GM19467 (cell line): ENCODE results near the gene SLC35F1.

Experiments
- ATAC-seq: cut with Tn5 transposase; IDR thresholded peaks from one replicate; pipeline ENCODE4 v1.9.1; 2021; ENCODE audit warnings: mild to moderate bottlenecking, moderate library complexity; ENCODE audit not compliant: unreplicated experiment

The SLC35F1 gene

GRCh38 chr6:118103381-118104146 lies 196.5 kb downstream of the SLC35F1 start:
- no peak for ATAC-seq

- ATAC-seq, result no peak
These were observed 215.2 kb downstream of the SLC35F1 start for GRCh38 chr6:118122161-118122725.

GRCh38 chr6:118122801-118123200 lies 215.7 kb downstream of the SLC35F1 start:
- ATAC-seq, result no peak

- ATAC-seq, result no peak
These were observed 216.5 kb downstream of the SLC35F1 start for GRCh38 chr6:118123503-118124037.

- no peak for ATAC-seq
These were observed 217.8 kb downstream of the SLC35F1 start for GRCh38 chr6:118124851-118125250.

GRCh38 chr6:118128755-118129154 lies 221.7 kb downstream of the SLC35F1 start:
- ATAC-seq, result no peak

- ATAC-seq, result no peak
These were observed 227.1 kb downstream of the SLC35F1 start for GRCh38 chr6:118134206-118134605.

- no peak for ATAC-seq
These were observed 227.7 kb downstream of the SLC35F1 start for GRCh38 chr6:118134736-118135135.

GRCh38 chr6:118135371-118135770 lies 228.3 kb downstream of the SLC35F1 start:
- ATAC-seq, result no peak

- ATAC-seq, result no peak
These were observed 234.1 kb downstream of the SLC35F1 start for GRCh38 chr6:118141211-118141610.

- ATAC-seq, result no peak
These were observed 239.5 kb downstream of the SLC35F1 start for GRCh38 chr6:118146584-118146983.

GRCh38 chr6:118147511-118147910 lies 240.4 kb downstream of the SLC35F1 start:
- no peak for ATAC-seq

- ATAC-seq, result no peak
These were observed 241.5 kb downstream of the SLC35F1 start for GRCh38 chr6:118148561-118148960.

GRCh38 chr6:118152524-118152923 lies 245.5 kb downstream of the SLC35F1 start:
- ATAC-seq, result no peak

- ATAC-seq, result no peak
These were observed 254.3 kb downstream of the SLC35F1 start for GRCh38 chr6:118161343-118161742.

- no peak for ATAC-seq
These were observed 256.5 kb downstream of the SLC35F1 start for GRCh38 chr6:118163542-118163941.

- no peak for ATAC-seq
These were observed 258.4 kb downstream of the SLC35F1 start for GRCh38 chr6:118165500-118165899.

- ATAC-seq, result no peak
These were observed 261.4 kb downstream of the SLC35F1 start for GRCh38 chr6:118168421-118168820.

- no peak for ATAC-seq
These were observed 264.8 kb downstream of the SLC35F1 start for GRCh38 chr6:118171852-118172251.

GRCh38 chr6:118174071-118174470 lies 267.0 kb downstream of the SLC35F1 start:
- no peak for ATAC-seq

GRCh38 chr6:118177720-118178119 lies 270.7 kb downstream of the SLC35F1 start:
- no peak for ATAC-seq

- ATAC-seq, result no peak
These were observed 272.0 kb downstream of the SLC35F1 start for GRCh38 chr6:118179048-118179447.
